H1 (cell line): Measurements from ENCODE around the gene DET1. TPM values are rescaled to one million over a fixed set of nuclear protein-coding genes. Genes with fewer than 3 reads are reported as not detected.

ENCODE experiments used
- CTCF ChIA-PET: fragments of 300-600 bp; sonication (Branson Sonifier 250); formaldehyde crosslinking; loops from one replicate; lab custom pipeline; 2021; ENCODE audit not compliant: partially characterized antibody; lab: Charles Lee
- POLR2A ChIA-PET: fragments of 300-600 bp; sonication (Branson Sonifier 250); formaldehyde crosslinking; loops from one replicate; lab custom pipeline; 2021; ENCODE audit warnings: inconsistent platforms; ENCODE audit not compliant: partially characterized antibody; lab: Charles Lee
- DNase-seq, 2 experiments: peaks; one replicate each; pipeline versions ENCODE4 v3.0.0 to v3.0.0-alpha.2; 2010 to 2022; ENCODE audit warnings: low spot score in 2 of 2, low read depth in 1 of 2, mixed read lengths in 1 of 2
- FAIRE-seq: peaks from 2 replicates; lab custom pipeline; 2011; peaks lifted over from hg19 to GRCh38; lab: Jason Lieb, UNC
- H2AFZ ChIP-seq: 2 replicates; pipeline ENCODE4 v1.8.1; 2012; ENCODE audit warnings: low read length, inconsistent platforms
- H2AK5ac ChIP-seq: 2 replicates; pipeline ENCODE4 v1.6.1; 2013; ENCODE audit warnings: low read depth, low read length
- H2BK120ac ChIP-seq: replicated peaks from 2 replicates; pipeline ENCODE3; 2013; ENCODE audit warnings: low read depth, low read length, inconsistent platforms
- H2BK12ac ChIP-seq: 2 replicates; pipeline ENCODE4 v1.6.1; 2013; ENCODE audit warnings: low read depth, low read length
- H2BK15ac ChIP-seq: 2 replicates; pipeline ENCODE4 v1.6.1; 2013; ENCODE audit warnings: low read length
- H2BK20ac ChIP-seq: 2 replicates; pipeline ENCODE4 v1.6.1; 2013; ENCODE audit warnings: low read length
- H2BK5ac ChIP-seq: 2 replicates; pipeline ENCODE4 v1.6.1; 2013; ENCODE audit warnings: low read depth, low read length
- H3K14ac ChIP-seq: 2 replicates; pipeline ENCODE4 v1.6.1; 2013; ENCODE audit warnings: inconsistent platforms; ENCODE audit not compliant: insufficient read length
- H3K18ac ChIP-seq: 2 replicates; pipeline ENCODE4 v1.6.1; 2013; ENCODE audit warnings: low read length; ENCODE audit errors: extremely low read depth
- H3K23ac ChIP-seq: 2 replicates; pipeline ENCODE4 v1.6.1; 2013; ENCODE audit warnings: inconsistent platforms; ENCODE audit not compliant: insufficient read length
- H3K23me2 ChIP-seq: 2 replicates; pipeline ENCODE4 v1.6.1; 2013; ENCODE audit warnings: low read depth, low read length
- H3K27ac ChIP-seq: 2 replicates; pipeline ENCODE4 v1.6.1; 2011; ENCODE audit warnings: low read depth, low read length, inconsistent platforms
- H3K27me3 ChIP-seq, 4 experiments: replicated peaks in 1 of 4; 1 replicate in 1 of 4; 2 replicates in 3 of 4; pipeline versions ENCODE4 v1.6.1 to v1.8.1; 2011 to 2013; ENCODE audit warnings: low read length in 3 of 4, mild to moderate bottlenecking in 3 of 4, inconsistent platforms in 2 of 4, mixed read lengths in 2 of 4, moderate library complexity in 1 of 4; ENCODE audit not compliant: control insufficient read depth in 3 of 4, insufficient read depth in 3 of 4; ENCODE audit errors: extremely low read depth in 1 of 4
- H3K36me3 ChIP-seq, 4 experiments: 2 replicates each; pipeline versions ENCODE4 v1.6.1 to v1.8.1; 2011 to 2013; ENCODE audit warnings: mild to moderate bottlenecking in 4 of 4, low read length in 3 of 4, moderate library complexity in 2 of 4, control low read depth in 1 of 4, inconsistent platforms in 1 of 4; ENCODE audit not compliant: insufficient read depth in 4 of 4, control insufficient read depth in 2 of 4
- H3K4ac ChIP-seq: replicated peaks from 2 replicates; pipeline ENCODE3; 2013; ENCODE audit warnings: low read length, low read depth, mixed read lengths, inconsistent platforms; ENCODE audit not compliant: insufficient read length
- H3K4me1 ChIP-seq, 4 experiments: replicated peaks in 1 of 4; 1 replicate in 1 of 4; 2 replicates in 3 of 4; pipeline versions ENCODE4 v1.6.1 to v1.8.1; 2011 to 2013; ENCODE audit warnings: low read length in 3 of 4, inconsistent platforms in 2 of 4, mixed read lengths in 1 of 4; ENCODE audit not compliant: insufficient read depth in 4 of 4, control insufficient read depth in 3 of 4
- H3K4me2 ChIP-seq, 2 experiments: 2 replicates each; pipeline versions ENCODE4 v1.6.1 to v1.8.1; 2011 to 2013; ENCODE audit warnings: low read depth in 2 of 2, low read length in 2 of 2, control low read depth in 1 of 2, inconsistent platforms in 1 of 2, mild to moderate bottlenecking in 1 of 2; ENCODE audit not compliant: insufficient read depth in 1 of 2
- H3K4me3 ChIP-seq, 4 experiments: fragments of 200-600, 300-600 bp in 1 of 4; sonication (generic), shearing (Covaris generic), sonication (Bioruptor Twin) in 1 of 4; 2 replicates each; pipeline versions ENCODE4 v1.5.1 to v1.8.1; 2011 to 2016; ENCODE audit warnings: low read length in 4 of 4, low read depth in 3 of 4, control low read depth in 2 of 4, inconsistent platforms in 2 of 4, mild to moderate bottlenecking in 2 of 4, mixed read lengths in 1 of 4, moderate library complexity in 1 of 4; ENCODE audit not compliant: insufficient read depth in 2 of 4; ENCODE audit errors: extremely low read depth in 1 of 4
- H3K56ac ChIP-seq: replicated peaks from 2 replicates; pipeline ENCODE3; 2013; ENCODE audit warnings: low read depth, mild to moderate bottlenecking, mixed read lengths, low read length, inconsistent platforms; ENCODE audit not compliant: insufficient read length
- H3K79me1 ChIP-seq: 2 replicates; pipeline ENCODE4 v1.6.1; 2013; ENCODE audit warnings: low read depth, low read length, control low read depth
- H3K79me2 ChIP-seq, 2 experiments: 2 replicates each; pipeline versions ENCODE4 v1.6.1 to v1.8.1; 2012 to 2013; ENCODE audit warnings: low read length in 2 of 2, mild to moderate bottlenecking in 2 of 2, inconsistent platforms in 1 of 2; ENCODE audit not compliant: insufficient read depth in 2 of 2, control insufficient read depth in 1 of 2
- H3K9ac ChIP-seq, 4 experiments: replicated peaks in 1 of 4; 1 replicate in 1 of 4; 2 replicates in 3 of 4; pipeline versions ENCODE4 v1.6.1 to v1.8.1; 2011 to 2013; ENCODE audit warnings: low read depth in 3 of 4, low read length in 3 of 4, control low read depth in 2 of 4, mild to moderate bottlenecking in 2 of 4, moderate library complexity in 2 of 4, inconsistent platforms in 1 of 4; ENCODE audit errors: extremely low read depth in 1 of 4
- H3K9me3 ChIP-seq, 2 experiments: 2 replicates each; pipeline versions ENCODE4 v1.6.1 to v1.8.1; 2012 to 2013; ENCODE audit warnings: mild to moderate bottlenecking in 2 of 2, moderate library complexity in 2 of 2, control low read depth in 1 of 2, inconsistent platforms in 1 of 2, low read depth in 1 of 2, low read length in 1 of 2, mixed read lengths in 1 of 2; ENCODE audit not compliant: insufficient read depth in 2 of 2
- H4K20me1 ChIP-seq, 2 experiments: replicated peaks in 1 of 2; 2 replicates each; pipeline versions ENCODE3 to v1.8.1; 2011 to 2013; ENCODE audit warnings: inconsistent platforms in 2 of 2, low read length in 2 of 2, mild to moderate bottlenecking in 1 of 2; ENCODE audit not compliant: insufficient read depth in 2 of 2, control insufficient read depth in 1 of 2
- H4K5ac ChIP-seq: 2 replicates; pipeline ENCODE4 v1.6.1; 2013; ENCODE audit warnings: low read length, low read depth, mixed read lengths, inconsistent platforms; ENCODE audit not compliant: insufficient read length
- H4K8ac ChIP-seq: 2 replicates; pipeline ENCODE4 v1.8.0; 2013; ENCODE audit warnings: mild to moderate bottlenecking, moderate library complexity, low read length, inconsistent platforms; ENCODE audit not compliant: insufficient read depth; ENCODE audit errors: extremely low read depth
- H4K91ac ChIP-seq: replicated peaks from 2 replicates; pipeline ENCODE3; 2013; ENCODE audit warnings: low read length, mixed read lengths, inconsistent platforms; ENCODE audit not compliant: insufficient read length
- CEBPB ChIP-seq: IDR thresholded peaks from 2 replicates; pipeline ENCODE4 v1.6.1; 2012; ENCODE audit warnings: low read depth, low read length
- RAD21 ChIP-seq, 2 experiments: IDR thresholded peaks in 1 of 2; conservative IDR thresholded peaks in 1 of 2; 2 replicates each; pipeline ENCODE4 v1.6.1; 2011; ENCODE audit warnings: low read depth in 2 of 2, low read length in 2 of 2, improper control_type of control experiment in 1 of 2, inconsistent platforms in 1 of 2, mild to moderate bottlenecking in 1 of 2, moderate library complexity in 1 of 2
- SP4 ChIP-seq: IDR thresholded peaks from 2 replicates; pipeline ENCODE4 v1.6.1; 2012; ENCODE audit warnings: low read length, inconsistent platforms
- WGBS, 2 experiments: shearing (Covaris generic) in 1 of 2; methylation state at CpG; one replicate each; pipeline versions ENCODE4 v1.1.6 to v1.1.7; 2013 to 2015; ENCODE audit warnings: low lambda C conversion rate in 2 of 2, mixed read lengths in 2 of 2, inconsistent platforms in 1 of 2, low coverage in 1 of 2, missing lambda C conversion rate in 1 of 2; ENCODE audit not compliant: insufficient replicate concordance in 2 of 2, insufficient coverage in 1 of 2, insufficient read length in 1 of 2; ENCODE audit errors: extremely low coverage in 1 of 2, missing lambda C conversion rate in 1 of 2; 5-methylcytosine and 5-hydroxymethylcytosine counted together
- polyA plus RNA-seq, 7 experiments: library from polyadenylated mRNA; depleted of rRNA in 3 of 7; stranded (reverse) in 5 of 7; unstranded in 2 of 7; fragments of >200 nt in 5 of 7; fragments of 200-250 nt in 2 of 7; gene quantifications; 1 replicate in 5 of 7; 2 replicates in 1 of 7; 4 replicates in 1 of 7; pipeline versions ENCODE4 v1.2.1 to v1.2.3, GENCODE V29; 2011 to 2013; ENCODE audit warnings: missing spikeins in 2 of 7, mixed read lengths in 2 of 7
- total RNA-seq: library from RNA; stranded (reverse); fragmentation: NEBNext Ultra II Directional; extraction: Animal tissue kit (Norgen Biotek cat#: 25700); gene quantifications from 2 replicates; pipeline ENCODE4 v1.2.1, GENCODE V29; 2021

Gene DET1
- total and polyA plus RNA-seq, 2 of the 8 experiments (the other 6 are each of a cell fraction or from before 2014, with no cell fraction given), result 5.4 to 8.5 TPM

DNA sequence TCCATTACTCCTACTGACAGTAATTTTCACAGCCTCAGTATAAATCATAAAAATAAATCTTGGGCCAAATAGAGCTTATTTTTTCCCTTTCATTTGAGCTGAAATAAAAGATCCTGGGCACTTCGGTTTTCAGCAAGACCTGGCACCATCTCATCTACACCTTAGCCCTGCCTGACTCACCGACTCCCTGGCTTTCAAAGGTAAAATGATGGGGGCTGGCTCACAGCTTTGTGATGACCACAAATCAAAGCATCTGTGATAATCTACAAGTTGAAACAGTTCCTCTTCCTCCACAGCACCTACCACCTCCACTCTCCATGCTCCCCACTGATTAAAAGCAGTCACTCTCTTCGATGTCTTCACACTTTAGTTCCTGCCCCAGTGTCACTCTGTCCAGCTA, 27.6 kb downstream of the DET1 start:
- CTCF ChIA-PET, result no interaction called here

More for the DNA sequence above, 27.6 kb downstream of the DET1 start:
- no peak overlapping the region for H2BK5ac ChIP-seq
- H3K4ac ChIP-seq, result no peak overlapping the region
- H4K5ac ChIP-seq, result no peak overlapping the region
- H2BK120ac ChIP-seq, result no peak overlapping the region
- H3K23me2 ChIP-seq, result peaks cover 2% of the 10 kb centered on the region; the same call in 1 of the 2 replicates
- POLR2A ChIA-PET, result interaction anchor here (0.8 kb wide), 1 partner anchor 21 kb away, joined by 3 read pairs; no protein-coding TSS in a partner anchor
- no peaks in the 10 kb centered on the region for H4K20me1 ChIP-seq
- no peak overlapping the region for H2BK12ac ChIP-seq
- DNase-seq (no peak), FAIRE-seq (no peak)
- H3K4me3 ChIP-seq, result no peak overlapping the region
- no peaks in the 10 kb centered on the region for H3K4me1 ChIP-seq
- H3K23ac ChIP-seq, result no peak overlapping the region
- H3K4me2 ChIP-seq, result no peak overlapping the region
- no peak overlapping the region for H2BK20ac ChIP-seq
- H3K79me2 ChIP-seq, result no peaks in the 10 kb centered on the region
- no peak overlapping the region for H3K9ac ChIP-seq
- H3K18ac ChIP-seq, result no peak overlapping the region; the same call in 1 of the 2 replicates
- no peak overlapping the region for H2AFZ ChIP-seq
- H2AK5ac ChIP-seq, result no peak overlapping the region
- no peak overlapping the region for H3K56ac ChIP-seq
- no peaks in the 10 kb centered on the region for H3K27me3 ChIP-seq
- H3K14ac ChIP-seq, result no peak overlapping the region
- H3K36me3 ChIP-seq, result peaks cover 0 to 4% (median 0%) of the 10 kb centered on the region in 4 experiments; a peak in 1 of 8 replicates
- H2BK15ac ChIP-seq, result no peak overlapping the region
- no peak overlapping the region for H3K27ac ChIP-seq
- H3K79me1 ChIP-seq, result no peaks in the 10 kb centered on the region
- TF ChIP-seq SP4, result no peak
- no peak for TF ChIP-seq RAD21 (IDR thresholded peaks at IDR 0.05 in 1 of 2, conservative IDR thresholded peaks at IDR 0.05 in 1 of 2; ENCODE audit: low read depth in 2 of 2, low read length in 2 of 2)
- TF ChIP-seq CEBPB, result no peak
- WGBS, 2 experiments, result 95% methylated on average over 3 of the region's 3 CpGs; no CpG with 5 or more reads in 1 of the 2 experiments
- peaks cover 0 to 6% of the 10 kb centered on the region in 2 experiments; a peak in 1 of 4 replicates for H3K9me3 ChIP-seq
- no peak overlapping the region for H4K91ac ChIP-seq
- H4K8ac ChIP-seq, result no peak overlapping the region
